NOMO-1 treated with dmso at 0.1 percent for 144 hours (cell line): ENCODE data around the gene MUS81.
"Not testable (repeated sequence)": the region's sequence is repeated elsewhere in the genome, so short reads cannot be mapped to it uniquely, and the experiment has no call there.

Source experiments
- DNase-seq: peaks from one replicate; lab custom pipeline; 2025; ENCODE audit not compliant: unreplicated experiment; lab: John Stamatoyannopoulos, UW

Gene MUS81

GRCh38 chr11:65844231-65844872 is 15.9 kb upstream of the MUS81 start:
- DNase-seq: no peak

- DNase-seq: no peak
These were observed 12.5 kb upstream of the MUS81 start for GRCh38 chr11:65847746-65848145.

- DNase-seq: not testable (repeated sequence)
These were observed 11.5 kb upstream of the MUS81 start for GRCh38 chr11:65848693-65849092.

- no peak for DNase-seq
These were observed 10.9 kb upstream of the MUS81 start for GRCh38 chr11:65849366-65849765.

GRCh38 chr11:65849771-65850216 is 10.4 kb upstream of the MUS81 start:
- no peak for DNase-seq

GRCh38 chr11:65850217-65851082 is 9.8 kb upstream of the MUS81 start:
- DNase-seq: no peak

DNA sequence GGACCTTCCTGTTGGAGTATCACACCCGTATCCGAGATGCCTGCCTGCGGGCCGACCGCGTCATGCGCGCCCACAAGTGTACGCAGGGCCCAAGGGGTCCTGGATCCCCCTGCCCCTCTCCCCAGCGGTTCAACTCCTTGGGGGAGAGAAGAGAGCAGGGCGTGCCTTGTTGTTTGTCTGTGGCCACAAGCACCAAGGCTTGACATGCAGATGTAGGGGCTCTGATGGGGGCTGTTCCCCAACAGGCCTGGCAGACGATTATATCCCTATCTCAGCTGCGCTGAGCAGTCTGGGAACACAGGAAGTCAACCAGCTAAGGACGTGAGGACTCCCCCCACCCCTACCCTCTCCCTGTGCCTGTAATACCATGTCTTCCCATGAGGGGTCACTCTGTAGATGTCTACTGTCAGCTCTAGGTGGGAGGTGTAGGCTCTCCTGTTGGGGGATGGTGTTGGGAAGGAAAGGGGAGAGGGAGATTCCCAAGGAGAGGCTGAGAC is 9.1 kb upstream of the MUS81 start:
- no peak for DNase-seq

- no peak for DNase-seq
These were observed 8.3 kb upstream of the MUS81 start for GRCh38 chr11:65851811-65852507.

DNA sequence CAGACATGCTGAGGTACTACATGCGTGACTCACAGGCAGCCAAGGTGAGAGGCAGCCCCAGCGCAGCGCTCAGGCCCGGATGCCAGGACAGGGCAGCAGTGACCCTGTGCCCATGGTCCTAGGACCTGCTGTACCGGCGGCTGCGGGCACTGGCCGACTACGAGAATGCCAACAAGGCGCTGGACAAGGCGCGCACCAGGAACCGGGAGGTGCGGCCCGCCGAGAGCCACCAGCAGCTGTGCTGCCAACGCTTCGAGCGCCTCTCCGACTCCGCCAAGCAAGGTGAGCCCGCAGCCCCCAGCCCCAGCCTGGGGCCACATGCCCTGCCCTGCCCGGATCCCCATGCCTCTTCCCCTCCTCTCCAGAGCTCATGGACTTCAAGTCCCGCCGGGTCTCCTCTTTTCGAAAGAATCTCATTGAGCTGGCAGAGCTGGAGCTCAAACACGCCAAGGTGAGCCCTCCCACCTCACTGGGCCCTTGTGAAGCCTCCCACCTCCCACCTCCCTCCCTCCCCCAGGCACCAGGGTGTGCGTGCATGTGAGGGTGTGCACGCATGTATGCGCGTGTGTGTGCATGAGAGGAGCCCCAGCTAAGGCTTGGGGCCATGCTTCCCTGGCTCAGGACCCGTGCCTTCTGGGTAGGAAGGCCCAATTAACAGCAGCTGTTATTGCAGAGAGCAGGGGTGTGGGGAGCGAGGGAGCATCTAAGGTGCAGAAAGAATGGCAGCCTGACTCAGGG is 7.6 kb upstream of the MUS81 start:
- no peak for DNase-seq

DNA sequence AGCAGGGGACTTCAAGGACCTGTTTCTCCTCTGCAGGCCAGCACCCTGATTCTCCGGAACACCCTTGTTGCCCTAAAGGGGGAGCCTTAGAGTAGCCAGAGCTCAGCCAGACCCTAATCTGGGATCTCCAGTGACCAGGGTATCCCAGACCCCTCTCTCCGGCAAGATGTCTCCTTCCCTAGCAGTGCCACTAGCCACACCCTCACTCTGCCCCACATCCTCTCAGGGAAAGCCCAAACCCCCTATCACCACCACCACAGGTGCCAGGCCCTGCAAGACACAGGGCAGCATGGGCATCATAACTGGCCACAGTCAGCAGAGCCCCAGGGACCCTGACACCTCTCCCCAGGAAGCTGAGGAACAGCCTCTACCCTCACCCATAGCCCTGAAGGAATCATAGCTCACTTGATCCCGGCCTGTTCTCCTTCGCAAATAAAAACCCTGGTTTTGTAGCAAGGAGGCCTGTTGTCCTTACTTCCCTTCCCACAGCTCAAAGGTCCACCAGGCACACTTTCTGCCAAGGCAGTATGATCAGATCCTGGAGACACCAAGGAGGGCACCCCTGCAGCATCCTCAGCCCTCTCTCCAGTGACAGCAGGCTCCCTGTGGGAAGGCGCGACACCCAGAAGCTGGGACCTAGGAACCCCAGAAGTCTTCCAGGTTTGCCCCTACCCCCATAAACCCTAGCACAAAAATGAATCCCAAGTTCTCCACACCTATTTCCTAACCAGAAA is 6.8 kb upstream of the MUS81 start:
- DNase-seq: no peak

DNA sequence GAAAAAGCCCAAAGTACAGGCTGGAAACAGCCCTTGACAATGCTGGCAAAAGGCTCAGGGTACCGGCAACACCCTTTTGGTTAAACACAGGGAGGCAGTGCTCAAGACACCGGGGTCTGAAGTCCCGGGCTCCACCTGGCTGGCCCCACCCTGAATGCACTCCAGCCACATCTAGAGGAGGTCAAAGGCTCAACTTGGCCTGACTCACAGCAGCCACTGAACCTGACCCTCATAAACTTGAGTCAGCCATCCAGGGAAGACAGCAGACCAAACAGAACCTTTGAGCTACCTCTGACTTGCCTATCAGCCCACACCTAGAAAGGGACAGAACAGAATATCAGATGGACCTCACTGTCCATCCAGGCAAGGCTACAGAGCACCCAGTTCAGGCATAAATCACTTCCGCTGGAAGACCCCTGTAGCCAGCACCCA is 6.1 kb upstream of the MUS81 start:
- no peak for DNase-seq

GRCh38 chr11:65854852-65855837 is 5.1 kb upstream of the MUS81 start:
- DNase-seq: no peak

DNA sequence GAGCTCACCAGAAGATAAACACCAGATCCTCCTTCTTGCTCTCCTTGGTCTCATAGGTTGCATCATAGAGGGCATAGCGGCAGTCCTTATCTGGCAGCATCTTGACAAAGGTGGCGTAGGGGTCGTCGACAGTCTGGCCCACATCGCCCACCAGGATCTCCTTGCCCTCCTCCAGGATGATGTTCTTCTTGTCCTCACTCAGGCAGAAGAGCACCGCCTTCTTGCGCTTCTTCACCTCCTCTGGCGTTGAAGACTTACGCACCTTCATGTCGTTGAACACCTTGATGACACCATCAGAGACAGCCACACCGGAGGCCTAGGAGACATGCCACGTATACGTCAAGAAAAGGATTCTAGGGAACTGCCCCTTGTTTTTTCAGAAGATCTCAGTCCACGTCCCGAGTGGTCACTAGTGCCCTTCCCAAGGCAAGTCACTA is 4.3 kb upstream of the MUS81 start:
- no peak for DNase-seq

GRCh38 chr11:65856689-65857499 is 3.3 kb upstream of the MUS81 start:
- DNase-seq: peak; percentile 80

- no peak for DNase-seq
These were observed 2.8 kb upstream of the MUS81 start for GRCh38 chr11:65857500-65857852.

GRCh38 chr11:65857853-65858680 is 2.2 kb upstream of the MUS81 start, which contains the start of gene CFL1:
Gene CFL1 (minus strand): TSS chr11:65858180. CDS start chr11:65858099, 81 bp downstream.
- DNase-seq: peak; percentile 97

GRCh38 chr11:65858681-65859087 is 1.5 kb upstream of the MUS81 start:
- DNase-seq: no peak
